GM19351 (cell line): ENCODE measurements around the gene KIF11.
"Not testable (repeated sequence)": the region's sequence is repeated elsewhere in the genome, so short reads cannot be mapped to it uniquely, and the experiment has no call there.

Source experiments
- ATAC-seq: cut with Tn5 transposase; IDR thresholded peaks from one replicate; pipeline ENCODE4 v1.9.1; 2021; ENCODE audit warnings: mild to moderate bottlenecking, moderate library complexity; ENCODE audit not compliant: unreplicated experiment

The KIF11 gene

GRCh38 chr10:92590623-92591549, 2.0 kb upstream of the KIF11 start:
- ATAC-seq = peak; percentile 13

- ATAC-seq = peak; percentile 63
Observed at GRCh38 chr10:92591550-92592022, 1.3 kb upstream of the KIF11 start.

- no peak for ATAC-seq
Observed at GRCh38 chr10:92593619-92594588, 974 bp downstream of the KIF11 start.

- ATAC-seq = no peak
Observed at GRCh38 chr10:92595505-92595904, 2.6 kb downstream of the KIF11 start.

GRCh38 chr10:92598321-92598720, 5.4 kb downstream of the KIF11 start:
- ATAC-seq = no peak

- ATAC-seq = no peak
Observed at GRCh38 chr10:92604841-92605240, 11.9 kb downstream of the KIF11 start.

- no peak for ATAC-seq
Observed at GRCh38 chr10:92615515-92615914, 22.6 kb downstream of the KIF11 start.

GRCh38 chr10:92619368-92619767, 26.4 kb downstream of the KIF11 start:
- ATAC-seq = no peak

- ATAC-seq = no peak
Observed at GRCh38 chr10:92627845-92628480, 35.0 kb downstream of the KIF11 start.

- no peak for ATAC-seq
Observed at GRCh38 chr10:92629945-92630344, 37.0 kb downstream of the KIF11 start.

GRCh38 chr10:92638037-92638436, 45.1 kb downstream of the KIF11 start:
- ATAC-seq = no peak

- no peak for ATAC-seq
Observed at GRCh38 chr10:92640107-92640506, 47.2 kb downstream of the KIF11 start.

- no peak for ATAC-seq
Observed at GRCh38 chr10:92641492-92641891, 48.6 kb downstream of the KIF11 start.

GRCh38 chr10:92644921-92645320, 52.0 kb downstream of the KIF11 start:
- ATAC-seq = no peak

GRCh38 chr10:92650864-92651263, 57.9 kb downstream of the KIF11 start:
- ATAC-seq = not testable (repeated sequence)

GRCh38 chr10:92655426-92655825, 62.5 kb downstream of the KIF11 start:
- no peak for ATAC-seq

- ATAC-seq = no peak
Observed at GRCh38 chr10:92656266-92656961, 63.5 kb downstream of the KIF11 start.

- ATAC-seq = no peak
Observed at GRCh38 chr10:92657024-92657423, 64.1 kb downstream of the KIF11 start.

- no peak for ATAC-seq
Observed at GRCh38 chr10:92662848-92663247, 69.9 kb downstream of the KIF11 start.

- no peak for ATAC-seq
Observed at GRCh38 chr10:92664322-92664721, 71.4 kb downstream of the KIF11 start.
